Gastrocnemius medialis (tissue), 4 donors: ENCODE results near the gene GLYATL1. TPM values are rescaled to one million over a fixed set of nuclear protein-coding genes. Genes with fewer than 3 reads are reported as not detected.

Experiments
- ATAC-seq, 2 donors: fragments of 150-250 bp; one replicate each; pipeline ENCODE4 v1.9.1; 2016
- DNase-seq, 2 donors: peaks; one replicate each; pipeline ENCODE4 v3.0.0-alpha.2; 2019
- H3K27ac ChIP-seq, 4 donors: fragments of 200-600 bp; sonication (generic); 1 replicate in 1 of 4; 2 replicates in 3 of 4; pipeline ENCODE4 v1.5.1; 2016 to 2018; ENCODE audit warnings: mild to moderate bottlenecking in 2 of 4, moderate library complexity in 1 of 4
- H3K27me3 ChIP-seq, 3 donors: fragments of 200-600 bp; sonication (generic) in 2 of 3; 1 replicate in 1 of 3; 2 replicates in 2 of 3; pipeline versions ENCODE4 v1.5.1 to v1.6.0; 2016 to 2019; ENCODE audit warnings: mild to moderate bottlenecking in 1 of 3, moderate library complexity in 1 of 3
- H3K36me3 ChIP-seq, 2 donors: fragments of 200-600 bp; sonication (generic) in 1 of 2; one replicate each; pipeline ENCODE4 v1.5.1; 2017 to 2018
- H3K4me1 ChIP-seq, 2 donors: fragments of 200-600 bp; sonication (generic) in 1 of 2; one replicate each; pipeline ENCODE4 v1.5.1; 2016 to 2017; ENCODE audit warnings: mild to moderate bottlenecking in 2 of 2
- H3K4me3 ChIP-seq, 4 donors: fragments of 200-600 bp; sonication (generic) in 3 of 4; 1 replicate in 1 of 4; 2 replicates in 3 of 4; pipeline ENCODE4 v1.5.1; 2016 to 2019; ENCODE audit warnings: mild to moderate bottlenecking in 2 of 4
- H3K9me3 ChIP-seq, 3 donors: fragments of 200-600 bp; sonication (generic) in 2 of 3; 1 replicate in 1 of 3; 2 replicates in 2 of 3; pipeline ENCODE4 v1.5.1; 2016 to 2019
- CTCF ChIP-seq, 5 experiments: fragments of 450-650 bp in 3 of 5; fragments of 200-600 bp in 2 of 5; sonication (generic) in 2 of 5; IDR thresholded peaks in 4 of 5; conservative IDR thresholded peaks in 1 of 5; 1 replicate in 4 of 5; 2 replicates in 1 of 5; pipeline ENCODE4 v1.5.1; 2016 to 2019; ENCODE audit warnings: antibody characterized with exemption in 5 of 5, mild to moderate bottlenecking in 3 of 5, moderate library complexity in 3 of 5
- POLR2A ChIP-seq, 2 donors: fragments of 450-650 bp; IDR thresholded peaks; one replicate each; pipeline ENCODE4 v1.6.1; 2017; ENCODE audit warnings: antibody characterized with exemption in 2 of 2, mild to moderate bottlenecking in 2 of 2, moderate library complexity in 2 of 2
- in situ Hi-C, 4 donors: fragments of 200-750 bp; cut with MboI; loops; one replicate each; pipeline versions ENCODE4 v1.15.0 to v1.8.0; 2017; ENCODE audit warnings: low sequenced_read_pairs in 4 of 4
- intact Hi-C: fragments of 100-400 bp; cut with DNase I; formaldehyde crosslinking; loops from one replicate; pipeline ENCODE4 v1.15.1; 2023; ENCODE audit warnings: low total_unique reads
- total RNA-seq, 4 donors: library from RNA; depleted of rRNA; stranded (reverse); fragments of >200 nt; gene quantifications; one replicate each; pipeline versions ENCODE4 v1.1.0 to v1.2.3, GENCODE V29; 2016

The GLYATL1 gene
- total RNA-seq, 4 donors from 2014 or later: 0.94 to 1.2 TPM; not detected in 2

GRCh38 chr11:58922479-58922878 is 16.8 kb upstream of the GLYATL1 start:
- Histone ChIP-seq H3K27me3 (no peaks in the 10 kb centered on the region), H3K9me3 (no peaks in the 10 kb centered on the region), H3K4me3 (no peak overlapping the region), H3K27ac (no peak overlapping the region), H3K4me1 (no peaks in the 10 kb centered on the region), H3K36me3 (no peaks in the 10 kb centered on the region)
- ATAC-seq (no peak), DNase-seq (no peak)
- in situ Hi-C loops (no loop called here), intact Hi-C loops (no loop called here)
- no peak for TF ChIP-seq CTCF (IDR thresholded peaks at IDR 0.05 in 4 of 5, conservative IDR thresholded peaks at IDR 0.05 in 1 of 5)
- no peak for TF ChIP-seq POLR2A (IDR thresholded peaks at IDR 0.05)

- intact Hi-C loops: no loop called here
- Histone ChIP-seq H3K36me3 (no peaks in the 10 kb centered on the region), H3K27me3 (peaks cover 0 to 4% (median 0%) of the 10 kb centered on the region in 3 donors), H3K27ac (no peak overlapping the region), H3K4me3 (no peak overlapping the region), H3K4me1 (no peaks in the 10 kb centered on the region), H3K9me3 (no peaks in the 10 kb centered on the region)
- ATAC-seq (no peak), DNase-seq (no peak)
- in situ Hi-C loops: no loop called here
- no peak for TF ChIP-seq CTCF (IDR thresholded peaks at IDR 0.05 in 4 of 5, conservative IDR thresholded peaks at IDR 0.05 in 1 of 5)
- TF ChIP-seq POLR2A (IDR thresholded peaks at IDR 0.05): no peak
These were observed 15.9 kb upstream of the GLYATL1 start for GRCh38 chr11:58923300-58923788.

- no peak overlapping the region for H3K27ac ChIP-seq
- H3K36me3 ChIP-seq: no peaks in the 10 kb centered on the region
- TF ChIP-seq POLR2A (IDR thresholded peaks at IDR 0.05): no peak
- DNase-seq: no peak
- ATAC-seq: no peak
- H3K4me1 ChIP-seq: no peaks in the 10 kb centered on the region
- in situ Hi-C loops: no loop called here
- intact Hi-C loops: no loop called here
- H3K9me3 ChIP-seq: no peaks in the 10 kb centered on the region
- H3K27me3 ChIP-seq: peaks cover 0 to 12% (median 3%) of the 10 kb centered on the region in 3 donors
- H3K4me3 ChIP-seq: no peak overlapping the region
These were observed 15.1 kb upstream of the GLYATL1 start for GRCh38 chr11:58924230-58924629.

GRCh38 chr11:58926251-58926650 is 13.0 kb upstream of the GLYATL1 start:
- no peak overlapping the region for H3K4me3 ChIP-seq
- TF ChIP-seq CTCF (IDR thresholded peaks at IDR 0.05 in 4 of 5, conservative IDR thresholded peaks at IDR 0.05 in 1 of 5) (no peak), POLR2A (IDR thresholded peaks at IDR 0.05) (no peak)
- no peaks in the 10 kb centered on the region for H3K36me3 ChIP-seq
- DNase-seq (no peak), ATAC-seq (no peak)
- H3K9me3 ChIP-seq: no peaks in the 10 kb centered on the region
- H3K27me3 ChIP-seq: peaks cover 0 to 12% (median 9%) of the 10 kb centered on the region in 3 donors
- in situ Hi-C loops (no loop called here), intact Hi-C loops (no loop called here)
- no peaks in the 10 kb centered on the region for H3K4me1 ChIP-seq
- no peak overlapping the region for H3K27ac ChIP-seq

GRCh38 chr11:58926695-58927094 is 12.6 kb upstream of the GLYATL1 start:
- Histone ChIP-seq H3K9me3 (no peaks in the 10 kb centered on the region), H3K36me3 (no peaks in the 10 kb centered on the region), H3K27me3 (peaks cover 0 to 12% (median 9%) of the 10 kb centered on the region in 3 donors), H3K4me1 (no peaks in the 10 kb centered on the region), H3K4me3 (no peak overlapping the region), H3K27ac (no peak overlapping the region)
- no peak for DNase-seq
- TF ChIP-seq POLR2A (IDR thresholded peaks at IDR 0.05) (no peak), CTCF (IDR thresholded peaks at IDR 0.05 in 4 of 5, conservative IDR thresholded peaks at IDR 0.05 in 1 of 5) (no peak)
- ATAC-seq: no peak
- intact Hi-C loops: no loop called here
- in situ Hi-C loops: no loop called here
